Erythroblast (primary cell): ENCODE data around the gene BAG2.

Experiments used
- GATA1 ChIP-seq: IDR thresholded peaks from 2 replicates; pipeline ENCODE4 v1.6.1; 2011; ENCODE audit warnings: low read depth, mild to moderate bottlenecking, control low read depth, low read length, moderate library complexity
- POLR2A ChIP-seq: IDR thresholded peaks from 2 replicates; pipeline ENCODE4 v1.6.1; 2011; ENCODE audit warnings: mild to moderate bottlenecking, low read length

DNA sequence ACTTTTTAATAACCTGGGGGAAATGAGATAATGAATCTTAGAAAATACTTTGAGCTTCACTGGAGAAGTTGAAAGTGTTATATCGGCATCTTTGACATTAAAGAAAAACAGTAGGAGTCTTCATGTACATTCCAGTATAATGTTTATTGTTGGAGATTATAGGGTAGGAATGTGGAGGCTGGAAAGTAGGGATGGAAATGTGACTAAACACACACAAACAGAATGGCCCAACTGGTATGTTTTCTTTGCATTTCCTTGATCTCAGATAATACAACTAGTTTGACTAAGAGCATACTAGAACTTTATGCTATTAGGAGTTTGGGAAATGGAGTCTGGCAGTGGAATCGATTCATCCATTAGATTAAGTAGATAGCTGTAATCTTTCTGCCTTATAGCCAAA, 10.1 kb upstream of the BAG2 start:
- TF ChIP-seq POLR2A (no peak), GATA1 (no peak)
